ENCODE data around the gene EIF4G3.

The EIF4G3 gene

DNA sequence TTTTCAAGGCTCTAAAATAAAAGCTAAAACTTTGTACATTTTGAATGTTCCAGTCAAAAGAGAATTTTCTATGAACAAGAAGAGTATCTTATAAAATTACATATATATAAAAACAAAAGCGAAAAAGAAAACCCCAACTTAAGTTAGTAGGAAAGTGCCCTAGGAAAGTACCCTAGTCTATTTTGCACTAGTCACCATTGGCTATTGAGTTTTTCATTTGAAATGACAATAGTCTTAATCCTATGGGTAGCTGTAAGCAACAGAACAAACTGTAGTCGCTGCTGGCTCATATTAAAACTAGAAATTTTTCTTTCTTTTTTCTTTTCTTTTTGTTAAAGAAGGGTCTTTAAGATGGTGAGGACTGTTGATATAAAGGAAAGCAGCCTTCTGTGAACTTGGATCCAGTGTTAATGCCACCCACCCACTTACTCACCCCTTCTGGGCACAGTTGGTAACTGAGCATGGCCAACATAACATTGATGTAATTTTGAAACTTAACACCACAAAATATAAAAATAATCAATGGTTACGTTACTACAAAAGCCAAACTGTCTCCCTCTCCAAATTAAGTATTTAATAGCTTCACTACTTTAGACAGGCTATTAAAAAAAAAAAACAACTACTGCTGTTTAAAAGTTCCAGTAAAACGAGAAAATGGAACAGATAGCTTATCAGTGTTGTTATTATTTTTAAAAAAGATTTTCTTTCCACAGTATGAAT lies 177.0 kb downstream of the EIF4G3 start:
- TF ChIP-seq, protein P1, sequence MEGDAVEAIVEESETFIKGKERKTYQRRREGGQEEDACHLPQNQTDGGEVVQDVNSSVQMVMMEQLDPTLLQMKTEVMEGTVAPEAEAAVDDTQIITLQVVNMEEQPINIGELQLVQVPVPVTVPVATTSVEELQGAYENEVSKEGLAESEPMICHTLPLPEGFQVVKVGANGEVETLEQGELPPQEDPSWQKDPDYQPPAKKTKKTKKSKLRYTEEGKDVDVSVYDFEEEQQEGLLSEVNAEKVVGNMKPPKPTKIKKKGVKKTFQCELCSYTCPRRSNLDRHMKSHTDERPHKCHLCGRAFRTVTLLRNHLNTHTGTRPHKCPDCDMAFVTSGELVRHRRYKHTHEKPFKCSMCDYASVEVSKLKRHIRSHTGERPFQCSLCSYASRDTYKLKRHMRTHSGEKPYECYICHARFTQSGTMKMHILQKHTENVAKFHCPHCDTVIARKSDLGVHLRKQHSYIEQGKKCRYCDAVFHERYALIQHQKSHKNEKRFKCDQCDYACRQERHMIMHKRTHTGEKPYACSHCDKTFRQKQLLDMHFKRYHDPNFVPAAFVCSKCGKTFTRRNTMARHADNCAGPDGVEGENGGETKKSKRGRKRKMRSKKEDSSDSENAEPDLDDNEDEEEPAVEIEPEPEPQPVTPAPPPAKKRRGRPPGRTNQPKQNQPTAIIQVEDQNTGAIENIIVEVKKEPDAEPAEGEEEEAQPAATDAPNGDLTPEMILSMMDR (IDR thresholded peaks at IDR 0.05), result no peak

GRCh38 chr1:20998826-20999225 lies 177.9 kb downstream of the EIF4G3 start:
- TF ChIP-seq, protein P1 (IDR thresholded peaks at IDR 0.05), result no peak

GRCh38 chr1:20997602-20998224 lies 179.0 kb downstream of the EIF4G3 start:
- TF ChIP-seq, protein P1 (IDR thresholded peaks at IDR 0.05), result no peak

GRCh38 chr1:20996554-20996953 lies 180.1 kb downstream of the EIF4G3 start:
- TF ChIP-seq, protein P1 (IDR thresholded peaks at IDR 0.05), result no peak

DNA sequence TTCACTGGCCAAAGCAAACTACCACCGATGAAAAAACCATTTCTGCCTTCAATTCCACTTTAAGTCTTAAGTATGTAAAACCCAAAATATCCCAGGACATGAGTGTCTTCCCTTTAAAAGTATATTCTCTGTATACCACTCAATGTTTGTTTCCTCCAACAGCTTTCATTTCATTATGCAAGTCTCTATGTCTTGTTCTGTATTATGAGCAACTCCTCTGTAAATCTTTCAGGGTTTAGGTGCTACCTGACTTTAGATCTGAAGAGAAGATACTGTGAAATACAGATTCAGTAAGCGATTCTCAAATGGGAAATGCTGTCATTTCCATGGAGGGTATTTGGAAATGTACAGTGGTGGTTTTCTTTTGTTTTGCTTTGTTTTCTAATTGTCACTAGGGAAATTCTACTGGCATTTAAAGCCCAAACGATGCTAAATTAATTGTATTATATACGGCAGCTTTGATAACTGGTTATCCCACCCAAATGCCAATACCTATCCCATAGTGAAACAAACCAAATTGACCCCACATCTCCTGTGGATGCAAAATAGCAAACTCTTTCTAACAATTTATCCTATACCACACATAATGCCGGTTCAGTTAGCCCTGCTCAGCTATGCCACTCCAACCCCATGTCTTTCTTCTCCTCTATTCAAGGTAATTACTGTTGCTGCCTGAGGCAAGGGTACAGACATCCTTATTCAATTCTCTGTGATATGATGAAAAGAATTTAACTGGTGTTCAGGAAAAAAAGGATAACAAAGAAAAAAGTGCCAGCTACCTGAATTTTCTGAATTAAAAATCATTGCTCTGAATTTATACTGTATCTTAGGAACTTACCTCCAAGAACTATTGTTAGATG lies 182.8 kb downstream of the EIF4G3 start:
- TF ChIP-seq, protein P1 (IDR thresholded peaks at IDR 0.05), result no peak

- TF ChIP-seq, protein P1 (IDR thresholded peaks at IDR 0.05), result no peak
Measured at GRCh38 chr1:20992322-20993056, 184.2 kb downstream of the EIF4G3 start.

DNA sequence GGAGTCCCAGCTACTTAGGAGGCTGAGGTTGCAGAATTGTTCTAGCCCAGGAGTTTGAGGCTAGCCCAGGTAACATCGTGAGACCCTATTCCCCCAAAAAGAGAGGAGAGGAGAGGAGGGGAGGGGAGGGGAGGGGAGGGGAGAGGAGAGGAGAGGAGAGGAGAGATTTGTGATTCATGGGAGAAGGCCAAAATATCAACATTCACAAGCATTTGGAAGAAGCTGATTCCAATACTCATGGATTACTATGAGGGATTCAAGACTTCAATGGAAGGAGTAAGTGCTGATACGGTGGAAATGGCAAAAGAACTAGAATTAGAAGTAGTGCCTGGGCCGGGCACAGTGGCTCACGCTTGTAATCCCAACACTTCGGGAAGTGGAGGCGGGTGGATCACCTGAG lies 187.8 kb downstream of the EIF4G3 start:
- TF ChIP-seq, protein P1 (IDR thresholded peaks at IDR 0.05), result no peak
